Stimulated activated memory B cell treated with anti-CD40 and anti-IgM and Interleukin-4, amounts not matched to agents 10 μg/mL and 1 μg/mL and 100 μg/mL, for 72 hours (primary cell): ENCODE results near the gene ANKH.
"Not testable (repeated sequence)": the region's sequence is repeated elsewhere in the genome, so short reads cannot be mapped to it uniquely, and the experiment has no call there.

Source experiments
- ATAC-seq: fragments of 150-1000 bp; cut with Tn5 transposase; 2 replicates; pipeline ENCODE4 v1.10.0; 2021
- H3K27ac Mint-ChIP-seq: one replicate; pipeline ENCODE4 v1.8.0; 2022; ENCODE audit warnings: mild to moderate bottlenecking, mixed read lengths
- H3K27me3 Mint-ChIP-seq: one replicate; pipeline ENCODE4 v1.8.0; 2022; ENCODE audit warnings: mixed read lengths
- H3K36me3 Mint-ChIP-seq: one replicate; pipeline ENCODE4 v1.8.0; 2022; ENCODE audit warnings: mixed read lengths
- H3K4me1 Mint-ChIP-seq: one replicate; pipeline ENCODE4 v1.8.0; 2022; ENCODE audit warnings: mixed read lengths
- H3K4me3 Mint-ChIP-seq: one replicate; pipeline ENCODE4 v1.8.0; 2022; ENCODE audit warnings: mild to moderate bottlenecking, moderate library complexity, mixed read lengths
- H3K9me3 Mint-ChIP-seq: one replicate; pipeline ENCODE4 v1.8.0; 2022; ENCODE audit warnings: mixed read lengths

Gene ANKH

GRCh38 chr5:14871214-14872069, at the start of gene ANKH:
Gene ANKH, minus strand, starts transcription at chr5:14871778. Its CDS starts 331 bp downstream, at chr5:14871447.
- Mint-ChIP-seq H3K9me3 (no peaks in the 10 kb centered on the region), H3K4me1 (peaks cover 22% of the 10 kb centered on the region), H3K4me3 (peak within 1 kb of the TSS; percentile 94), H3K36me3 (no peaks in the 10 kb centered on the region), H3K27ac (peak within 1 kb of the TSS; percentile 88), H3K27me3 (no peaks in the 10 kb centered on the region)
- ATAC-seq, result peak; percentile 96

DNA sequence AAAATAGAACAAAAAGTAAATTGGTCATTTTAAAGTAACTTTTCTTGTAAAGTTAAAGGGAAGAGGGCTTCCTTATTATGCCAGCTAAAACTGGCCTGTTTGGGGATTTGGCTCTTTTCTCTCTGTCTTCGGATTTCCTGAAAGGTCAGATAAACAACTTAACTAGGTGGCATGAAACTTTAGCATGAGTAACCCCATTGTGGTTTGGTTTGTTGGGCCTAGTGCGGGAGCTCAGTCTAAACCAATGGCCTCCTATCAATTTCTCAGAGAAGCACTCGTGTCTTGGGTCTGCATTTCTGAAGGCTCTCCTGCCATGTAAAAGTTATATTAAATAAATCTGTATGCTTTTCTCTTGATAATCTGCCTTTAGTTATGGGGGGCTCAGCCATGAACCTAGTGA, 48.5 kb upstream of the ANKH start:
- Mint-ChIP-seq H3K36me3 (no peaks in the 10 kb centered on the region), H3K27ac (no peak overlapping the region), H3K9me3 (peaks cover 4% of the 10 kb centered on the region), H3K27me3 (peaks cover 10% of the 10 kb centered on the region), H3K4me1 (no peaks in the 10 kb centered on the region), H3K4me3 (no peak overlapping the region)
- no peak for ATAC-seq

DNA sequence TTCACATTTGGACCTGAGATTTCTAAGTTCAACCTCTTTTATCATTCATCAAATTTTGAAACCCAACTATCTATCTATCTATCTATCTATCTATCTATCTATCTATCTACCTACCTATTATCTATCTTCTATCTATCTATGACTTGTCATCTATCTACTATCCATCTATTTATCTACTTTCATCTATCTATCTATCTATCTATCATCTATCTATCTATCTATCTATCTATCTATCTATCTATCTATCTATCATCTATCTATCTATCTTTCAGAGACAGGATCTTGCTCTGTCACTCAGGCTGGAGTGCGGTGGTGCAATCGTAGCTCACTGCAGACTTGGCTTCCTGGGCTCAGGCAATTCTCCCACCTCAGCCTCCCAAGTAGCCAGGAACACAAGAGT, 47.5 kb upstream of the ANKH start:
- not testable (repeated sequence) for H3K36me3 Mint-ChIP-seq, H3K4me3 Mint-ChIP-seq, ATAC-seq, H3K4me1 Mint-ChIP-seq, H3K27ac Mint-ChIP-seq, H3K9me3 Mint-ChIP-seq
- H3K27me3 Mint-ChIP-seq, result peaks cover 10% of the 10 kb centered on the region

DNA sequence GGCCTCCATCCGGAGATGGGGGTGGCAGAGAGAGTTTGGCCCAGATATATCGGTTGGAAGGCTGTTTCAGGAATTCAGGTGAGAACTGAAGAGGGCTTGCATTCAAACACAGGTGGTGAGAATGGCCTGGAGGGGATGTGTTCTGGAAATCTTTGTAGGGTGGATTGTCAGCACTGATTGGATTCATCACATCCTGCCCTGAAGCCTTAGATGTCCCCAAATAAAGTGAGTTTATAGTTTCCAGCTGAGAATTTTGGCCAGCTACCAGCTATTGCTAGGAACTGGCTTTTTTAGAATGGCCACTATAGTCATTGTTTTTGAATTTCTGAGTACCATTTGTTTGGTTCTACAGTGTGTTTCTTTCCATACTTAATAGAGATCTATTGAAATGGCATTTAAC, 46.1 kb upstream of the ANKH start:
- Mint-ChIP-seq H3K36me3 (no peaks in the 10 kb centered on the region), H3K27ac (no peak overlapping the region), H3K4me1 (no peaks in the 10 kb centered on the region), H3K4me3 (no peak overlapping the region), H3K27me3 (peaks cover 10% of the 10 kb centered on the region), H3K9me3 (peaks cover 4% of the 10 kb centered on the region)
- ATAC-seq, result no peak

- Mint-ChIP-seq H3K4me3 (no peak overlapping the region), H3K36me3 (no peaks in the 10 kb centered on the region), H3K9me3 (peaks cover 4% of the 10 kb centered on the region), H3K27me3 (peaks cover 17% of the 10 kb centered on the region), H3K4me1 (no peaks in the 10 kb centered on the region), H3K27ac (no peak overlapping the region)
- no peak for ATAC-seq
Measured at GRCh38 chr5:14915291-14915952, 43.8 kb upstream of the ANKH start.

DNA sequence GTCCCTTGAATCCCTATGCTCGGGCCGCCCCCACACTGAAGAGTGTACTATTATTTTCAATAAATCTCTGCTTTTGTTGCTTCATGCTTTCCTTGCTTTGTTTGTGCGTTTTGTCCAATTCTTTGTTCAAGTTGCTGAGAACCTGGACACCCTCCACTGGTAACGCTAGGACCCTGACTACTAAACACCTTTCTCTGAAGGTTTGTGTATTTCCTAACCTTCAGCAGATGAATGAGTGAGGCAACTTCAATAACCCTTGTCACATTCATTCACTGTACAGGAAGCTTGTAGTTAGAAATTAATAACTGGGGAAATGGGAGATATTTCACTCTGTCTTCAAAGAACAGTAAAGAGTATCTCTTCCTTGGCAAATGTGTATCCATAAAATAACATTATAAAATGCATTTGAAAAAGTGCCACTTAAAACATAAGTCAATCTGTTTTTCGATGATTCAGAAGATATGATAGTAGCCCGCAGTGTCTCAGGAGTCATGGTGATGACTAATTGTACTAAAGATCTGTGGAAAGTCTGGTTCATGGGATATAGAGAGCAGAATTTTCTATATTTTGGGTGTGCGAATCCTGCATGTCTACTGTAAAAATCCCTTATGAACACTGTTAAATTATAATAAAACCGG, 43.2 kb upstream of the ANKH start:
- H3K36me3 Mint-ChIP-seq, result no peaks in the 10 kb centered on the region
- peaks cover 22% of the 10 kb centered on the region for H3K27me3 Mint-ChIP-seq
- no peak overlapping the region for H3K4me3 Mint-ChIP-seq
- no peaks in the 10 kb centered on the region for H3K4me1 Mint-ChIP-seq
- H3K9me3 Mint-ChIP-seq, result peaks cover 4% of the 10 kb centered on the region
- no peak for ATAC-seq
- no peak overlapping the region for H3K27ac Mint-ChIP-seq

GRCh38 chr5:14914193-14914592, 42.6 kb upstream of the ANKH start:
- Mint-ChIP-seq H3K9me3 (peaks cover 4% of the 10 kb centered on the region), H3K27ac (no peak overlapping the region), H3K4me3 (no peak overlapping the region), H3K27me3 (peaks cover 19% of the 10 kb centered on the region), H3K36me3 (no peaks in the 10 kb centered on the region), H3K4me1 (no peaks in the 10 kb centered on the region)
- no peak for ATAC-seq

- Mint-ChIP-seq H3K27ac (no peak overlapping the region), H3K27me3 (peaks cover 23% of the 10 kb centered on the region), H3K4me1 (no peaks in the 10 kb centered on the region), H3K9me3 (peaks cover 4% of the 10 kb centered on the region), H3K4me3 (no peak overlapping the region), H3K36me3 (no peaks in the 10 kb centered on the region)
- no peak for ATAC-seq
Measured at GRCh38 chr5:14913096-14913495, 41.5 kb upstream of the ANKH start.

DNA sequence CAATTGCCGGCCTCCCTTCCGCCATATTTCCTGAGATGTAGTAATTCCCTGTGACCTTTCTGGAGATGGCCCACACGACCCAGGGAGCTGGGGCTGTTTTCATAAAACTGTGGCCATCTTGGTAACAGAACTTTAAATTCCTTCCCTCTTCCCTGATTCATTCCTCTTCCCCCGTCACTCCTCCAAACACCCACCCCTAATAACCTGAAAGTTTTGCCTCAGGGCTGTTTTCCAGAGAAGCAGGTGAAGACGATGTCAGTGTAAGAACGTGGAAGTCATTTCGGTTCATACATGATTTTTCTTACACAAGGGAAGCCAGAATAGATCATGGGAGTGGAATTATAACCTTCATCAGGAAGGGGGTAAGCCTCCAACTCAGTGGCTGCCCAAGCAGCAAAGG, 40.6 kb upstream of the ANKH start:
- peaks cover 4% of the 10 kb centered on the region for H3K9me3 Mint-ChIP-seq
- ATAC-seq, result no peak
- H3K4me3 Mint-ChIP-seq, result no peak overlapping the region
- H3K4me1 Mint-ChIP-seq, result no peaks in the 10 kb centered on the region
- H3K27me3 Mint-ChIP-seq, result peaks cover 24% of the 10 kb centered on the region
- no peak overlapping the region for H3K27ac Mint-ChIP-seq
- no peaks in the 10 kb centered on the region for H3K36me3 Mint-ChIP-seq

GRCh38 chr5:14909369-14909768, 37.8 kb upstream of the ANKH start:
- Mint-ChIP-seq H3K4me3 (no peak overlapping the region), H3K4me1 (no peaks in the 10 kb centered on the region), H3K36me3 (no peaks in the 10 kb centered on the region), H3K27me3 (peaks cover 24% of the 10 kb centered on the region), H3K9me3 (no peaks in the 10 kb centered on the region), H3K27ac (no peak overlapping the region)
- no peak for ATAC-seq

GRCh38 chr5:14908172-14908571, 36.6 kb upstream of the ANKH start:
- no peaks in the 10 kb centered on the region for H3K36me3 Mint-ChIP-seq
- peaks cover 24% of the 10 kb centered on the region for H3K27me3 Mint-ChIP-seq
- no peak for ATAC-seq
- no peak overlapping the region for H3K4me3 Mint-ChIP-seq
- H3K27ac Mint-ChIP-seq, result no peak overlapping the region
- H3K9me3 Mint-ChIP-seq, result no peaks in the 10 kb centered on the region
- H3K4me1 Mint-ChIP-seq, result no peaks in the 10 kb centered on the region

GRCh38 chr5:14906628-14907027, 35.0 kb upstream of the ANKH start:
- no peaks in the 10 kb centered on the region for H3K36me3 Mint-ChIP-seq
- H3K9me3 Mint-ChIP-seq, result no peaks in the 10 kb centered on the region
- no peak overlapping the region for H3K4me3 Mint-ChIP-seq
- H3K27me3 Mint-ChIP-seq, result peaks cover 24% of the 10 kb centered on the region
- ATAC-seq, result no peak
- H3K4me1 Mint-ChIP-seq, result no peaks in the 10 kb centered on the region
- no peak overlapping the region for H3K27ac Mint-ChIP-seq

- Mint-ChIP-seq H3K4me1 (no peaks in the 10 kb centered on the region), H3K4me3 (no peak overlapping the region), H3K27me3 (peaks cover under 1% of the 10 kb centered on the region), H3K9me3 (no peaks in the 10 kb centered on the region), H3K36me3 (no peaks in the 10 kb centered on the region), H3K27ac (no peak overlapping the region)
- no peak for ATAC-seq
Measured at GRCh38 chr5:14902826-14903560, 31.4 kb upstream of the ANKH start.

DNA sequence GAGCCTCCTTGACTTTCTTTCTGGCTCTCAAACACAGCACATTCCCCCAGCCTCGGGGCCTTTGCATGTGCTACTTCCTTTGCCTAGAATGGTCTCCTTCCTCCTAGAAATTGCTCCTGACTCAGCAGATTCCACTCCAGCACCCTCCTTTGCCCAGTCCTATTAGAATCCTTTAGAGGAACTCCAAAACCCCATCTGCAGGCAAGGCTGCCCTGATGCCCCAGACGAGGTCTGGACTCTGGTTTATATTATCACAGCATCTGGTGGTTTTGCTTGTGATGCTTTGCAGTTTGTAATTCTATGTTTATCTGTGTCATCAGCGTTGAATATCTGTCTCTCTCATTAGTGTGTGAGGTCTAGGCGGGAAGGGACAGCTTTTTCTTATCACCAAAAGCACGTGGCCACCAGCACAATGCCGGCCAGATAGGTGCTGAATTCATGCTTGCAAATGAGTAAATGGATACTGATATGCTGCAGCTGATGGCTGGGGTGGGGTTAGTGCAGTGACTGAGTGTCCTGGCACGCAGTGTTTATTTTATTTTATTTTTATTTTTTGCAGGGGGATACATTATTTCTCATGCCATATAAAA, 30.0 kb upstream of the ANKH start:
- no peaks in the 10 kb centered on the region for H3K4me1 Mint-ChIP-seq
- no peaks in the 10 kb centered on the region for H3K9me3 Mint-ChIP-seq
- ATAC-seq, result no peak
- H3K27me3 Mint-ChIP-seq, result no peaks in the 10 kb centered on the region
- H3K4me3 Mint-ChIP-seq, result no peak overlapping the region
- H3K36me3 Mint-ChIP-seq, result no peaks in the 10 kb centered on the region
- no peak overlapping the region for H3K27ac Mint-ChIP-seq
